ENCODE results near the gene GUCY1A2. TPM values are rescaled to one million over a fixed set of nuclear protein-coding genes. Genes with fewer than 3 reads are reported as not detected.

The GUCY1A2 gene
- total RNA-seq, 1 donor from 2014 or later = 0.78 TPM

DNA sequence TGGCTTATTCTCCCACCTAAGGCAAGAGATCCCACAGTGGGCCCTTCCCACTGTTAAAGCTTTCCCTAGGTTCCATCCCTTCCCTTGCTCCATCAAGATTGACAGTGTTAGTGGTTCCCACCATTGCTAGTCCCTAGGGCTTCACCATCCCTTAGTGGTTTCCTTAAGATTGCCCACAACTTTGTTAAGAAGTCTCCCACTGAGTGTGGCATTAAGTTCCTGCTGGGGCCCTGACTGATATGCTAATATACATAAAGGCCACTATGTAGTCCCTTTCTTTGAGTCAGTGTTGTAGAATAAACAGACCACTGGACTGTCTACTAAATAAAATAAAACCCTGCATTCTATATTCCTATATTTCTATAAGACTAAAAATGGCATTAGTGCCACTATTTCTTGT lies 176.1 kb downstream of the GUCY1A2 start:
- no peak for TF ChIP-seq CTCF (IDR thresholded peaks at IDR 0.05)
- no peak for DNase-seq (ENCODE audit: extremely low spot score, unreplicated experiment)
- Mint-ChIP-seq H3K9me3 (ENCODE audit: unreplicated experiment) (no peaks in the 10 kb centered on the region), H3K4me1 (ENCODE audit: unreplicated experiment) (no peaks in the 10 kb centered on the region), H3K27me3 (ENCODE audit: unreplicated experiment) (peaks cover 8% of the 10 kb centered on the region), H3K4me3 (ENCODE audit: unreplicated experiment) (no peak overlapping the region), H3K27ac (ENCODE audit: unreplicated experiment) (no peak overlapping the region), H3K36me3 (ENCODE audit: unreplicated experiment) (no peaks in the 10 kb centered on the region)

DNA sequence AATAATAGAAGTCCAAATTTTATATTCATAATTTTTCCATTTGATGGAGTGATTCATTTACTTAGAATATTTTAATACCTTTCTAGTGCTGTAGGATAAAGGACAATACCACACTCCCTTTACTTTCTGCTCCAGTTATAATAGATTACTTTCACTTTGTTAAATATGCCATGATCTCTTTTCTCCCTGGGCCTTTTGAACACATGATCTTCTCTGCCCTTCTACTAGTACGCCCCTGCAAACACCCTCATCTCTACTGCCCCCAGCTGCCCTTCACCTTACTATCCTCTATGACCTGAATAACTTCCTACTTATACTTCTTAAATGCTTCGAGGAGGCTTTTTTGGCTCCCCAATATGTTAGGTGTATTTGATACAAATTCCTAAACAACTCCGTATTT lies 177.3 kb downstream of the GUCY1A2 start:
- no peak for TF ChIP-seq CTCF (IDR thresholded peaks at IDR 0.05)
- H3K4me1 Mint-ChIP-seq (ENCODE audit: unreplicated experiment) = no peaks in the 10 kb centered on the region
- H3K27me3 Mint-ChIP-seq (ENCODE audit: unreplicated experiment) = peaks cover 10% of the 10 kb centered on the region
- no peaks in the 10 kb centered on the region for H3K9me3 Mint-ChIP-seq (ENCODE audit: unreplicated experiment)
- DNase-seq (ENCODE audit: extremely low spot score, unreplicated experiment) = no peak
- no peak overlapping the region for H3K27ac Mint-ChIP-seq (ENCODE audit: unreplicated experiment)
- H3K4me3 Mint-ChIP-seq (ENCODE audit: unreplicated experiment) = no peak overlapping the region
- no peaks in the 10 kb centered on the region for H3K36me3 Mint-ChIP-seq (ENCODE audit: unreplicated experiment)

DNA sequence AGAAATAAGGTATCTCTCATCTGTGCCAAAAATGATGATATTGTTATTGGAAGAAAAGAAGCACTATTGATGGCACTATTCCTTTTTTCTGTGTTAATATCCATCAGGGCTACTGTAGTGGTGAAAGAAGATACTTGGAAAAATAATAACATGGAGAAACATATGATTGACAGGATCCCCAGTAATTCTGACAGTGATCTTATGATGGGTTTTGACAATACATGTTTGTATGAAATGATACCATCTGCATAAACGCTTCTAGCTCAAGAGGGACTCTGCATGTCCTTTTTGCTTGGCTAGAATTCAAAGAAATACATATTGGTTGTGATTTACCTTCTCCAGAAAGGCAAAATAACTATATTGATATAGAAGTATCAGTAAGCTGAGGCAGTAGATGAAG lies 178.1 kb downstream of the GUCY1A2 start:
- Mint-ChIP-seq H3K27me3 (ENCODE audit: unreplicated experiment) (peaks cover 5% of the 10 kb centered on the region), H3K9me3 (ENCODE audit: unreplicated experiment) (no peaks in the 10 kb centered on the region), H3K27ac (ENCODE audit: unreplicated experiment) (no peak overlapping the region), H3K36me3 (ENCODE audit: unreplicated experiment) (no peaks in the 10 kb centered on the region), H3K4me1 (ENCODE audit: unreplicated experiment) (no peaks in the 10 kb centered on the region), H3K4me3 (ENCODE audit: unreplicated experiment) (no peak overlapping the region)
- TF ChIP-seq CTCF (IDR thresholded peaks at IDR 0.05) = no peak
- no peak for DNase-seq (ENCODE audit: extremely low spot score, unreplicated experiment)

GRCh38 chr11:106834567-106834966 lies 183.7 kb downstream of the GUCY1A2 start:
- no peaks in the 10 kb centered on the region for H3K36me3 Mint-ChIP-seq (ENCODE audit: unreplicated experiment)
- H3K4me3 Mint-ChIP-seq (ENCODE audit: unreplicated experiment) = no peak overlapping the region
- H3K27me3 Mint-ChIP-seq (ENCODE audit: unreplicated experiment) = peaks cover 5% of the 10 kb centered on the region
- H3K9me3 Mint-ChIP-seq (ENCODE audit: unreplicated experiment) = no peaks in the 10 kb centered on the region
- no peak for TF ChIP-seq CTCF (IDR thresholded peaks at IDR 0.05)
- H3K27ac Mint-ChIP-seq (ENCODE audit: unreplicated experiment) = no peak overlapping the region
- DNase-seq (ENCODE audit: extremely low spot score, unreplicated experiment) = no peak
- no peaks in the 10 kb centered on the region for H3K4me1 Mint-ChIP-seq (ENCODE audit: unreplicated experiment)

DNA sequence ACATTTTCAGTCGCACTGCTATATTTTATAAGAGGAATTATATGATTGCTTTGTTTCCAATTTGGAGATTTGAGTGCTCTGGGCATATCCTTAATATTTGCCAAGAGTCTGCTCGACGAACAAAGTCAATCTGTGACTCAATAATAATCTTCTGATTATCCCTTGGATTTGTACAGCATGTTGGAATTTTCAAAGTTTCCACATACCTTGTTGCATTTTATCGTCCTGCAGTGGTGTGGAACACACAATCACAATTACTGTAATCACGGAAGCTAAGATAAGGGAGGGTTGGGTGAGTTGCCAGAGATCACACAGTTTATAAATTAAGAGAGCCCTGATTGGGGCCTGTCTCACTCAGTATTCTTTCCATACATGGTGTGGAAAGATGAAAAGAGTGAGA lies 189.3 kb downstream of the GUCY1A2 start:
- H3K36me3 Mint-ChIP-seq (ENCODE audit: unreplicated experiment) = no peaks in the 10 kb centered on the region
- no peaks in the 10 kb centered on the region for H3K9me3 Mint-ChIP-seq (ENCODE audit: unreplicated experiment)
- H3K4me3 Mint-ChIP-seq (ENCODE audit: unreplicated experiment) = no peak overlapping the region
- no peak for TF ChIP-seq CTCF (IDR thresholded peaks at IDR 0.05)
- no peak overlapping the region for H3K27ac Mint-ChIP-seq (ENCODE audit: unreplicated experiment)
- DNase-seq (ENCODE audit: extremely low spot score, unreplicated experiment) = no peak
- no peaks in the 10 kb centered on the region for H3K4me1 Mint-ChIP-seq (ENCODE audit: unreplicated experiment)
- H3K27me3 Mint-ChIP-seq (ENCODE audit: unreplicated experiment) = peaks cover 4% of the 10 kb centered on the region

All from osteocyte (in vitro differentiated cells).